Measurements from ENCODE around the gene CARMIL1. TPM values are rescaled to one million over a fixed set of nuclear protein-coding genes. Genes with fewer than 3 reads are reported as not detected.

Gene CARMIL1
- total RNA-seq, 1 experiment from 2014 or later: 8.6 TPM

DNA sequence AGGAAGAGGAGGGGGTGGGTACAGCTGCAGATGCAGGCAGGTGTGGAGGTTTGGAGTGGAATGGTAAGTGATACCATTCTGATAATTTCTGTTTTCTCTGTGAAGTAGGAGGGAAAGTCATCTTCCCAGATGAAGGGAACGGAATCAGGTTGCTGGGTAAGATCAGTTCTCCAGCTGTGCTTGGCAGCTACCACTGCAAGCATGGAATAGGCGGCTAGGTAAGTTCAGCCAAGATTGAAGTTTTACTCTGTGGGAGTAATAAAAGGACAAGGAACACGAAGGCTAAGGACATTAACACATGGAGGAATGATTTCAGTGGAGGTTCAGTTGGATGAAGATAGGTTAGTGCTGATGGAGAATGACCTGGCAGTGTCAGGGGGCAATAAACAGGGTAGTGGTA lies 128.3 kb downstream of the CARMIL1 start:
- DNase-seq (ENCODE audit: low spot score): no peak

DNA sequence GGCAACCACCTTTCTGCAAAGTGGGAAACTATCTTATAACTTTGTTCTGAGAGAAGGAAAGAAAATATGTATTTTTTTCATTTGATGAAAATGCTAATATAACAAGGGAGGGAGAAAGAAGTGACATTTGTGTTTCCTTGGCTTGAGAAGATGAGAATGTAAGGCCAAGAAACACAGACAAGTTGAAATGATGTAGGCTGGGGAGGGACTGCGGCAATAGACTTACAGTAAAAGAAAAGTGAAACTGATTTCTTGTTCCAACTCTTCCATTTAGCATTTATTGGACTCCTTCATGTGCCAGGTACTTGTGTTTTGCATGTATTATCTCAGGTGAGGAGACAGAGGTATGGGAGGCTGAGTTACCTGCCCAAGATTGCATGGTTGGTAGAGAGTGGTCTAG lies 130.9 kb downstream of the CARMIL1 start:
- DNase-seq (ENCODE audit: low spot score): no peak

- no peak for DNase-seq (ENCODE audit: low spot score)
Measured at GRCh38 chr6:25411316-25411950, 132.3 kb downstream of the CARMIL1 start.

DNA sequence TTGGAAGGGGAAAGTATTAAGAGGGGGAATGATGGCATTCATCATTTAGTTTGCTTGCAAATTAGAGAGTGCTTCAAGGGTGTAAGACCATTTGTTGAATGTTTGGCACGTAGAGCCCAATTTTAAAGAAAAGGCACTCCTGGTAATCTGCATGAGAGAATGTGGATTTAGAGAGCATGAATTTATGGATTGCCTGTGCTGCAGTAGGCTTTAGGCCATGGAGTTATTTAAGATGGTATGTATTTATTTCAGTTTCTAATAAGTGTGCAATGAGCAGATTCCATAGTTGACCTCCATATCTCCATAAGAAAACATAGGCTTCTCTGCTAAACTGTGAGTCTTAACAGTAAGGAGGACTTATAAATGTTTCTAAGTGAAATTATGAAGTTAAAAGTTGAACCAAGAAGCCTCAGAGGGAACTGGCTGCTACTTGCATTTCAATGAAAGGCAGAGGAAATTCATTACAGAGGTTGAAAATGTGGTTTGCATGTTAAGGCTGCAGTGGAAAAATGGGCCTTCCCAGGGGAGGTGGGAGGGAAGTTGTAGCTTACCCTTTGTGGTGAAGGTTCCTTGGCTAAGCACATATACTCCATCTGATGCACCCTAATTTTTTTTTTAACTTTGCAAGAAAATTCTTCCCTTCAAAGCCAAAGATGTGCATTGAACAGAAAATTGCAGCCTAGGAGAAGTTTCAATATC lies 134.2 kb downstream of the CARMIL1 start:
- no peak for DNase-seq (ENCODE audit: low spot score)

DNA sequence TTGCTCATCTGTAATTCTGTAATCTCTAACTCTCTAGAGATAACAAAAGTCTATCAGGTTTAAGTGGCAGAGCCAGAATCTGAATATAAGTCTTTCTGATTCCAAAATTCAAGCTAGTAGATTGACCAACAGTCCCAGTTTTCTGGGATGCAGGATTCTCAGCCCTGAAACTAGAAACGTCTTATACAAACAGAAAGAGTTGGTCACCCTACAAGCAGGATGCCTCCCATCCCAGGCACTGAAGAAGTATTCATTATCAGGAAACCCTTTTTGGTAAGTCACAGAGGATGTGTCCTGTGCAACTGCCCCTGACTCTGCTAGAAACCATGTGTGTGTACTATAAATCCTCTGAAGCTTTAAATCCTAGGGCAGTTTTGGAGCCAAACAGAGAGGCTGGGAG lies 135.0 kb downstream of the CARMIL1 start:
- no peak for DNase-seq (ENCODE audit: low spot score)

DNA sequence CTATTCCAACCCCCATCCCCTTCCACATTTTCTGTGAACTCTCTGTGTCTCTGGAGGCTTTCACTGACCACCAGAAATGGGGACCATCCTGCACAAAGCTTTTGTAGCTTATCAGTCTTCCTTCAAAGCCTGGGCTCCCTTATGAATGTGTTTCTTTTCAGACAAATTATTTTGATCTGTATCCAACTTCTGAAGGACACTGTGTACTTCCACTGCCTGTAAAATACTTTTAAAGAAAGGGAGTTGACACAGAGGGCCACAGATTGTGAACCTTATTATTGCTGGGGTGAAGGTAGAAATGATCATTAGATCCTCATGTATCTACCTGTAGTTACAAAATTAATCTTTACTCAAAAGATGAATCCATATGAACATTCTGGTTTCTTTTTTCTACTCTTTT lies 135.6 kb downstream of the CARMIL1 start:
- DNase-seq (ENCODE audit: low spot score): no peak

- no peak for DNase-seq (ENCODE audit: low spot score)
Measured at GRCh38 chr6:25415274-25415673, 136.1 kb downstream of the CARMIL1 start.

- no peak for DNase-seq (ENCODE audit: low spot score)
Measured at GRCh38 chr6:25415701-25416100, 136.5 kb downstream of the CARMIL1 start.

DNA sequence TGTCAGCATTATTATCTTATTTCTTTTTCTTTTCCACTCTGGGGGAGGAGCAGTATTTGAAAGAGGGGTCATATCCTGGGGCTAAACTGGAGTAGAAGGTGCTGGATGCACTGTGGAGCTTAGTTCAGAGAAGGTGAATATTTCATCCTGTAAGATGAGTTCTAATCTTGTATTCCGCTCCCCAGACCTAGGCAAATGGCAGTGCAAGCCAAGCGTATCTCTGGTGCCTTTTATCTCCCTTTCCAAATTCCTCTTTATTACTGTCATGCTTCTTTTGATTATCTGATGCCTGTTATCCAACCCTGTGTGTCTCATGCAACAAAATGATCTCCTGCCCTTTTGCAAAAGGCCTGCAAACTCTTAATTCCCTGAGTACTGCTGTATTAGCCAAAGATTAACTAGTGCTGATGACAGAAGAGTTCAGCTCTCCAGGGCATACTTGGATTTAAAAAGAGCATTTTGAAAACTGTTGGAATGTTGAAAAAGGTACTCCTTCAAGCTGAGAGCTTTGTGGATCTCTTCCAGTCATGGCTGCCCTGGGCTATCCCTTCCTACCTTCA lies 138.0 kb downstream of the CARMIL1 start:
- DNase-seq (ENCODE audit: low spot score): no peak

DNA sequence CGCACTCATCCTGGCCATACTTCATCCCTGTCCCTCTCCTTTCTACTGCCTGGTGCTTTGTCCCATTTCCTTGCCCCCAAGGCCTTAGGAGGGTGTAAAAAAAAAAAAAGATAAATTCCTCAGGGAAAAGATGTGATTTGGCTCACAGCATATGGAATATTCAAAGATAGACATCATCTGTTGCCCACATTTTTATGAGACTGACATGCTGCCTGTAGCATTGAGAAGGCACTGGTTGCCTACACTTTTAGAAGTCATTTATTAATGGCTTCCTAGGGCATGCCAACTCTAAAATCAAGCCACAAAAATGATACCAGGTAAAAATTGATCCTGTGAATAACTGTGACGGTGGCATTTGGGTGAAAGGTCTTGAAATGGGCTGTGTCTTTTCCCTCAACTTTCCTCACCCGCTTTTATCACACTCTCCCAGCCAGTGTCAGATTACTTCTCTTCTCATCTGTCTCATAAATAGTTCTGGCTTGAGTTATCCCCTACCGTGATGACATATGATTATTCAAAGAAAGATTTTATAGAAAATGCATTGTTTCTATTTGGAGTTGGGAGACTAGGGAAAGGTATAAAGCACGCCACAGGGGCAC lies 139.4 kb downstream of the CARMIL1 start:
- DNase-seq (ENCODE audit: low spot score): no peak

DNA sequence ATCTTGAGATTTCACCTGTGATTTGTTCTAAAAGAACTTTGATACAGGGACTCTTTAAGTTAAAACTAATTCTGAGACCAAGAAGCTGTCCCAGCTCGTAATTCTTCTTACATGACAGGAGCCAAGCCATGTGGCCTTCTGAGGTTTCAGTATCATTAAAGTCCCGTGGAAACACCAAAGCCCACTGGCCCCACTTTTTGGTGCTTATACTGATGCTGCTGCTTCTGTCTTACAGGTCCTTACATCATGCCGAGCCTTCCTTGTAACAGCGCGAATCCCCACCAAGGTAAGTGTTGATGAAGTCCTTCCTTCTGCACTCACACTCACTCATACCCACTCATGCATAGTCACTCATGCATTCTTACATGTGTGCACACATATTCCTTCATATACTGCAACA lies 140.7 kb downstream of the CARMIL1 start:
- no peak for DNase-seq (ENCODE audit: low spot score)

DNA sequence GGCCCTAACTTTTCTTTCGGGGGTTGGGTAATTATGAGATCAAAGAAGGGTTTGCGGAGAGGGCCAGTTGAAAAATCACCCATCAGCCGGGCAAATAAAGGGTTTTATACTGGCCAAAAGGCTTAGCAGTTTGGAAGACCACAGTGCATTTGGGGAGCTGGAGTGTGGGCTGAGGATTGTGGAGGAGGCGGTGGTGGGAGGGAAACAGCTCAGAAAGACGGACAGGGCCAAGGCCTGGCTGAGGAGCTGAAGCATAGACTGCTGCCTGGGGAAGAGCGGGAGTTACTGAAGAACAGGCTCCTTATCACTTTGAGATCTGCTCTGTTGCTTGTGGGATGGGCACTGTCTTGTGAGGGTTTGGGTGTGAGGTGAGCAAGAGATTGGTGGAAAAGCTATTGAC lies 144.2 kb downstream of the CARMIL1 start:
- DNase-seq (ENCODE audit: low spot score): no peak

GRCh38 chr6:25424303-25424702 lies 145.1 kb downstream of the CARMIL1 start:
- DNase-seq (ENCODE audit: low spot score): no peak

DNA sequence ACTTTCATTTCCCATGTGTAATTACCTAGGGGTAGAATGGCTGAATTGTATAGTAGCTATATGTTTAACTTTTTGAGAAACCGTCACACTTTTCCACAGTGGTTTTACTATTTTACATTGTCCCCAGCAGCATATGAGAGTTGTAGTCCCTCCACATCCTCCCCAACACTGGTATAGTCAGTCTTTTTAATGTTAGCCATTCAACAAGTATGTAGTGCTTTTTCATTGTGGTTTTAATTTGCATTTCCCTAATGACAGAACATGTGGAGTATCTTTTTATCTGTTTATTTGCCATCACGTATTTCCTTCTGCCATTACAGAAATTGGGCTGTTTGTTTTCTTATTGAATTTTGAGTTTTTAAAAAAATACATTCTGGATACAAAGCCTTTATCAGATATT lies 148.4 kb downstream of the CARMIL1 start:
- no peak for DNase-seq (ENCODE audit: low spot score)

- DNase-seq (ENCODE audit: low spot score): no peak
Measured at GRCh38 chr6:25428758-25429317, 149.7 kb downstream of the CARMIL1 start.

- DNase-seq (ENCODE audit: low spot score): no peak
Measured at GRCh38 chr6:25431306-25431974, 152.3 kb downstream of the CARMIL1 start.

DNA sequence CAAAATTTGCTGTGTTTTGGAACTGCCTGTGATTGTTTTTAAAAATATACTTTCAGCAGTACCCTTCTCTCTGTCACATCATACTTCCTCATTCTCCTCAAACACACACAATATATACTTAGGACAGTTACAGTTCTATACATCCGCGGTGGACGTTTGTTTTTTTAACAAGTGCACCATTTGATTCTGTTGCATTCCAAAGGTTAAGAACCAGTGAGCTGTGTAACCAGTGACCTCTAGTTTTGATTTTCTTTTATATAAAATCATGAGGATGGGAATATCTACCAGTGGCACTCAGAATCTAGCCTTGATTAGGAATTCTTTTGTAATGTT lies 152.8 kb downstream of the CARMIL1 start:
- DNase-seq (ENCODE audit: low spot score): no peak

GRCh38 chr6:25434921-25435320 lies 155.7 kb downstream of the CARMIL1 start:
- no peak for DNase-seq (ENCODE audit: low spot score)

- DNase-seq (ENCODE audit: low spot score): no peak
Measured at GRCh38 chr6:25435416-25435985, 156.3 kb downstream of the CARMIL1 start.

- no peak for DNase-seq (ENCODE audit: low spot score)
Measured at GRCh38 chr6:25436760-25437159, 157.6 kb downstream of the CARMIL1 start.

DNA sequence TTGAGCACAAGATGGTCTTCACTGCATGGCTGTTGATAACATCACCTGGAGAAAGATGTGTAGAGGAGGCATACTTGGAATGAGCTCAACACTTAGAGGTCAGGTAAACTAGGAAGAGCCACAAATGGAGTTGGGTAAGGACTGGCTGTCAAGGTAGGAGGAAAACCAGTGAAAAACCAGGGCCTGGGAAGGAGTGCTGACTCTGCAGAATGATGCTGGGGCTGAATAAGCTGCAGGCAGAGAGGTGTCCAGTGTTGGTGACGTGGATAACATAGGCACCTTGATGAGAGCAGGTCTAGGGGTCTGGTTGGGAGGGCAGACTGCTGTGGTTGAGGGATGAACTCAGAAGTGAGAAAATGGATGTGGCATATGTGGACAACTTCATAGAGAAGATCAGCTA lies 160.2 kb downstream of the CARMIL1 start:
- DNase-seq (ENCODE audit: low spot score): no peak
